ENCODE measurements around the gene ZNF436. TPM values are rescaled to one million over a fixed set of nuclear protein-coding genes. Genes with fewer than 3 reads are reported as not detected.

Gene ZNF436
- total and polyA plus RNA-seq, 2 of the 8 experiments (the other 6 are each of a cell fraction or from before 2014, with no cell fraction given), result 0.65 to 1.8 TPM

DNA sequence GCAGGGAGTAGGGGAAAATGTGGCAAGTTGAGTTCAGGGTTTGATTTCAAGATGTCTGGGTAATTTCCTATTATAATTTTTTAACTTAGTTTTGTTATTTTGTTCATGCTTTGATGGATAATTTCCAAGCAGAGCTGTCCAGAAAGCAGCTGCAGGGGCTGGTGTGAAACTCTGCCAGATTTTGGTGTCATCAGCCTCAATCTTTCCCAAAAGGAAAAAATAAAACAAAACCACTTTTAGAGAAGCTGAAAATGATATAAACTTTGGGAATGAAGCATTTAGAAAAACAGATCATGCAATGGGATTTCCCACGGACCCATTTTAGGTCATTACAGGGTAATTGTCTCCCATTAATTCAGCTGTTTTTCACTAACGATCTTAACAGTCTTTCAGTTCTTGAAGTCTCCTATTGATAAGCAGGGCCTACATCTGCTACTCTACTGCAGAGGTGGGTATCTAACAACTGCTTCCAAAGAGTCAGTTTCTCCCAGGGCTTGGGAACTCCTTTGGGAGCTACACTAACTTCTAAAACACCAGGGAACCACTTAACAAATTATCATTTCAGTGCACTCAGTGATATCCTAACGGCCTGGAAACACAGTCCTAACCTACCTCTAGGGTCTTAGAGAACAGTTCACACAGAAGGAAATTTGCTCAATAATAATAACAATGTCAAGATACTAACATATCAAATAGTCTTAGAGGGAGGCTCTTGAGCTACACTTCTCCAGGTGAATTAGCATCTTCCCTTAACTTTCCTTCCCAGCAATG, 12.3 kb downstream of the ZNF436 start (continued):
- TF ChIP-seq, protein P1, sequence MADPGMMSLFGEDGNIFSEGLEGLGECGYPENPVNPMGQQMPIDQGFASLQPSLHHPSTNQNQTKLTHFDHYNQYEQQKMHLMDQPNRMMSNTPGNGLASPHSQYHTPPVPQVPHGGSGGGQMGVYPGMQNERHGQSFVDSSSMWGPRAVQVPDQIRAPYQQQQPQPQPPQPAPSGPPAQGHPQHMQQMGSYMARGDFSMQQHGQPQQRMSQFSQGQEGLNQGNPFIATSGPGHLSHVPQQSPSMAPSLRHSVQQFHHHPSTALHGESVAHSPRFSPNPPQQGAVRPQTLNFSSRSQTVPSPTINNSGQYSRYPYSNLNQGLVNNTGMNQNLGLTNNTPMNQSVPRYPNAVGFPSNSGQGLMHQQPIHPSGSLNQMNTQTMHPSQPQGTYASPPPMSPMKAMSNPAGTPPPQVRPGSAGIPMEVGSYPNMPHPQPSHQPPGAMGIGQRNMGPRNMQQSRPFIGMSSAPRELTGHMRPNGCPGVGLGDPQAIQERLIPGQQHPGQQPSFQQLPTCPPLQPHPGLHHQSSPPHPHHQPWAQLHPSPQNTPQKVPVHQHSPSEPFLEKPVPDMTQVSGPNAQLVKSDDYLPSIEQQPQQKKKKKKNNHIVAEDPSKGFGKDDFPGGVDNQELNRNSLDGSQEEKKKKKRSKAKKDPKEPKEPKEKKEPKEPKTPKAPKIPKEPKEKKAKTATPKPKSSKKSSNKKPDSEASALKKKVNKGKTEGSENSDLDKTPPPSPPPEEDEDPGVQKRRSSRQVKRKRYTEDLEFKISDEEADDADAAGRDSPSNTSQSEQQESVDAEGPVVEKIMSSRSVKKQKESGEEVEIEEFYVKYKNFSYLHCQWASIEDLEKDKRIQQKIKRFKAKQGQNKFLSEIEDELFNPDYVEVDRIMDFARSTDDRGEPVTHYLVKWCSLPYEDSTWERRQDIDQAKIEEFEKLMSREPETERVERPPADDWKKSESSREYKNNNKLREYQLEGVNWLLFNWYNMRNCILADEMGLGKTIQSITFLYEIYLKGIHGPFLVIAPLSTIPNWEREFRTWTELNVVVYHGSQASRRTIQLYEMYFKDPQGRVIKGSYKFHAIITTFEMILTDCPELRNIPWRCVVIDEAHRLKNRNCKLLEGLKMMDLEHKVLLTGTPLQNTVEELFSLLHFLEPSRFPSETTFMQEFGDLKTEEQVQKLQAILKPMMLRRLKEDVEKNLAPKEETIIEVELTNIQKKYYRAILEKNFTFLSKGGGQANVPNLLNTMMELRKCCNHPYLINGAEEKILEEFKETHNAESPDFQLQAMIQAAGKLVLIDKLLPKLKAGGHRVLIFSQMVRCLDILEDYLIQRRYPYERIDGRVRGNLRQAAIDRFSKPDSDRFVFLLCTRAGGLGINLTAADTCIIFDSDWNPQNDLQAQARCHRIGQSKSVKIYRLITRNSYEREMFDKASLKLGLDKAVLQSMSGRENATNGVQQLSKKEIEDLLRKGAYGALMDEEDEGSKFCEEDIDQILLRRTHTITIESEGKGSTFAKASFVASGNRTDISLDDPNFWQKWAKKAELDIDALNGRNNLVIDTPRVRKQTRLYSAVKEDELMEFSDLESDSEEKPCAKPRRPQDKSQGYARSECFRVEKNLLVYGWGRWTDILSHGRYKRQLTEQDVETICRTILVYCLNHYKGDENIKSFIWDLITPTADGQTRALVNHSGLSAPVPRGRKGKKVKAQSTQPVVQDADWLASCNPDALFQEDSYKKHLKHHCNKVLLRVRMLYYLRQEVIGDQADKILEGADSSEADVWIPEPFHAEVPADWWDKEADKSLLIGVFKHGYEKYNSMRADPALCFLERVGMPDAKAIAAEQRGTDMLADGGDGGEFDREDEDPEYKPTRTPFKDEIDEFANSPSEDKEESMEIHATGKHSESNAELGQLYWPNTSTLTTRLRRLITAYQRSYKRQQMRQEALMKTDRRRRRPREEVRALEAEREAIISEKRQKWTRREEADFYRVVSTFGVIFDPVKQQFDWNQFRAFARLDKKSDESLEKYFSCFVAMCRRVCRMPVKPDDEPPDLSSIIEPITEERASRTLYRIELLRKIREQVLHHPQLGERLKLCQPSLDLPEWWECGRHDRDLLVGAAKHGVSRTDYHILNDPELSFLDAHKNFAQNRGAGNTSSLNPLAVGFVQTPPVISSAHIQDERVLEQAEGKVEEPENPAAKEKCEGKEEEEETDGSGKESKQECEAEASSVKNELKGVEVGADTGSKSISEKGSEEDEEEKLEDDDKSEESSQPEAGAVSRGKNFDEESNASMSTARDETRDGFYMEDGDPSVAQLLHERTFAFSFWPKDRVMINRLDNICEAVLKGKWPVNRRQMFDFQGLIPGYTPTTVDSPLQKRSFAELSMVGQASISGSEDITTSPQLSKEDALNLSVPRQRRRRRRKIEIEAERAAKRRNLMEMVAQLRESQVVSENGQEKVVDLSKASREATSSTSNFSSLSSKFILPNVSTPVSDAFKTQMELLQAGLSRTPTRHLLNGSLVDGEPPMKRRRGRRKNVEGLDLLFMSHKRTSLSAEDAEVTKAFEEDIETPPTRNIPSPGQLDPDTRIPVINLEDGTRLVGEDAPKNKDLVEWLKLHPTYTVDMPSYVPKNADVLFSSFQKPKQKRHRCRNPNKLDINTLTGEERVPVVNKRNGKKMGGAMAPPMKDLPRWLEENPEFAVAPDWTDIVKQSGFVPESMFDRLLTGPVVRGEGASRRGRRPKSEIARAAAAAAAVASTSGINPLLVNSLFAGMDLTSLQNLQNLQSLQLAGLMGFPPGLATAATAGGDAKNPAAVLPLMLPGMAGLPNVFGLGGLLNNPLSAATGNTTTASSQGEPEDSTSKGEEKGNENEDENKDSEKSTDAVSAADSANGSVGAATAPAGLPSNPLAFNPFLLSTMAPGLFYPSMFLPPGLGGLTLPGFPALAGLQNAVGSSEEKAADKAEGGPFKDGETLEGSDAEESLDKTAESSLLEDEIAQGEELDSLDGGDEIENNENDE (IDR thresholded peaks at IDR 0.05; ENCODE audit: insufficient replicate concordance, low read length), result peak; percentile 70
- TF ChIP-seq CHD2 (IDR thresholded peaks at IDR 0.05; ENCODE audit: low read length) (no peak), NRF1 (IDR thresholded peaks at IDR 0.05; ENCODE audit: low read depth, low read length) (no peak), FOSL1 (IDR thresholded peaks at IDR 0.05; ENCODE audit: insufficient read depth, low read depth, low read length) (no peak), TBP (IDR thresholded peaks at IDR 0.05; ENCODE audit: low read depth, low read length) (no peak), BACH1 (IDR thresholded peaks at IDR 0.05; ENCODE audit: low read length) (no peak), MAFK (IDR thresholded peaks at IDR 0.05; ENCODE audit: low read depth, low read length) (no peak), SP2 (IDR thresholded peaks at IDR 0.05; ENCODE audit: low read length) (no peak), CREB1 (IDR thresholded peaks at IDR 0.05) (no peak), RBBP5 (IDR thresholded peaks at IDR 0.05; ENCODE audit: borderline replicate concordance, low read depth, low read length) (no peak), JUN (IDR thresholded peaks at IDR 0.05; ENCODE audit: low read depth, low read length) (no peak)
